K562 treated with DMSO at 1 percent for 12 hours (cell line): ENCODE measurements around the gene TMEM201. TPM values are rescaled to one million over a fixed set of nuclear protein-coding genes. Genes with fewer than 3 reads are reported as not detected.

Experiments
- total RNA-seq: library from RNA; unstranded; fragments of 300-600 nt; gene quantifications from 2 replicates; pipeline ENCODE4 v1.2.3, GENCODE V29; 2022; ENCODE audit not compliant: insufficient read depth

The TMEM201 gene, protein sequence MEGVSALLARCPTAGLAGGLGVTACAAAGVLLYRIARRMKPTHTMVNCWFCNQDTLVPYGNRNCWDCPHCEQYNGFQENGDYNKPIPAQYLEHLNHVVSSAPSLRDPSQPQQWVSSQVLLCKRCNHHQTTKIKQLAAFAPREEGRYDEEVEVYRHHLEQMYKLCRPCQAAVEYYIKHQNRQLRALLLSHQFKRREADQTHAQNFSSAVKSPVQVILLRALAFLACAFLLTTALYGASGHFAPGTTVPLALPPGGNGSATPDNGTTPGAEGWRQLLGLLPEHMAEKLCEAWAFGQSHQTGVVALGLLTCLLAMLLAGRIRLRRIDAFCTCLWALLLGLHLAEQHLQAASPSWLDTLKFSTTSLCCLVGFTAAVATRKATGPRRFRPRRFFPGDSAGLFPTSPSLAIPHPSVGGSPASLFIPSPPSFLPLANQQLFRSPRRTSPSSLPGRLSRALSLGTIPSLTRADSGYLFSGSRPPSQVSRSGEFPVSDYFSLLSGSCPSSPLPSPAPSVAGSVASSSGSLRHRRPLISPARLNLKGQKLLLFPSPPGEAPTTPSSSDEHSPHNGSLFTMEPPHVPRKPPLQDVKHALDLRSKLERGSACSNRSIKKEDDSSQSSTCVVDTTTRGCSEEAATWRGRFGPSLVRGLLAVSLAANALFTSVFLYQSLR
- 10.9 and 22.6 TPM in 2 replicates for total RNA-seq

GRCh38 chr1:9588551-9589143, at the start of gene TMEM201:
Gene TMEM201 (plus strand): TSS chr1:9588911. CDS start chr1:9588931, 20 bp downstream.

GRCh38 chr1:9539165-9539828, 49.4 kb upstream of the TMEM201 start, which contains the start of gene SLC25A33:
Gene SLC25A33 (plus strand): TSS chr1:9539465. CDS start chr1:9539692, 227 bp downstream.

GRCh38 chr1:9651565-9652378, 63.1 kb downstream of the TMEM201 start, which contains the start of gene PIK3CD:
Gene PIK3CD (plus strand): TSS chr1:9651731. CDS start chr1:9710456, 58,725 bp downstream.

Other genes starting within 250 kb of the TMEM201 start
- 10.9 and 13.4 TPM in 2 replicates for gene SLC25A33, start 49.4 kb upstream of the TMEM201 start, total RNA-seq
- 19.3 and 44.3 TPM in 2 replicates for gene PIK3CD, start 62.8 kb downstream of the TMEM201 start, total RNA-seq
- gene CLSTN1, start 235.1 kb downstream of the TMEM201 start, total RNA-seq = 45.7 and 93.7 TPM in 2 replicates